Measurements from ENCODE around the gene TMEM72. TPM values are rescaled to one million over a fixed set of nuclear protein-coding genes. Genes with fewer than 3 reads are reported as not detected.

The TMEM72 gene
- 0.25 TPM in 1 of 2 replicates, not detected in the other for total RNA-seq

GRCh38 chr10:44911081-44911540 is at the start of gene TMEM72:
Gene TMEM72, plus strand, starts transcription at chr10:44911337. Its CDS starts 176 bp downstream, at chr10:44911513.

GRCh38 chr10:44959247-44960087 is 48.3 kb downstream of the TMEM72 start, which contains the start of gene RASSF4:
Gene RASSF4, plus strand, starts transcription at chr10:44959802. Its CDS starts 10,401 bp downstream, at chr10:44970203.

GRCh38 chr10:44978570-44979280 is 67.6 kb downstream of the TMEM72 start, which contains the start of gene DEPP1:
Gene DEPP1, minus strand, starts transcription at chr10:44978809. Its CDS starts 779 bp downstream, at chr10:44978030.

Other genes starting within 250 kb of the TMEM72 start
- gene RASSF4, start 48.5 kb downstream of the TMEM72 start, total RNA-seq: 12.9 and 38.3 TPM in 2 replicates
- gene DEPP1, start 67.5 kb downstream of the TMEM72 start, total RNA-seq: 7.3 and 10.5 TPM in 2 replicates
- 11.8 and 17.6 TPM in 2 replicates for gene ZNF22, start 89.6 kb downstream of the TMEM72 start, total RNA-seq

Measured in mesangial cell (primary cell).